Medulla oblongata (tissue), 1 donor: ENCODE results near the gene FAM43A.

Source experiments
- DNase-seq: peaks from one replicate; pipeline ENCODE4 v3.0.0-alpha.2; 2015; ENCODE audit errors: extremely low spot score

Gene FAM43A

DNA sequence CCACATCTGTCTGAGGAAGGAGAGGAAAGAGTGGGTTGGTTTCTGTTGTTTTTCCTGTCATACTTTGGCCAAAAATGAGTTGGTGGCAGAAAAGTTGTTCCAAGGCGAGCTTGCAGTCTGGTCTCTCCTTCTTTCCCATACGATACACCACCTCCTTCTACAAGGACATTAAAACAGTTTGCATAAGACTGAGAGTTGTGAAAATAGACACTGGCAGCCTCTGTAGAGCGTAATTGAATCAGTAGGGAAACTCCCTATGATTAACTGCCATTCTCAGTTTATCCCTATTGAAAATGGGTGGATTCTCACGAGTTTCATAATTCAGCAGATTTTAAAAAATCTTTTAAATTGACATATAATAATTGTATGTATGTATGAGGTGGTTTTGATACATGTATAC, 10.0 kb upstream of the FAM43A start:
- DNase-seq = no peak

DNA sequence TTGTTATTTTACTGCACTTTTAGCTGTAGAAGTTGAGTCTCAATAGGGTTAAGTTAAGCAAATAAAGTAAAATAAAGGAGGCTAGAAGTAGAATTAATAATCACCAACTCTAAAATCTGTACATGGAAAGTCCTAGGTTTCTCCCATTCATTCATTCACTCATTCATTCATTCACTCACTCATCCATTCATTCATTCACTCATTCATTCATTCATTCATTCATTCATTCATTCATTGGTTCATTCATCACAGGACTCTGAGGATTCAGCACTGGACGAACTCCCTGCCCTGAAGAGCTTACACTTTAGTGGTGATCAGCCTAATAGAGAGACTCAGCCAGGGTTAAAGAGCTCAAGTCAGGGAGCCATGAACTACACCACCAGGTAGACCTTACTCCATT, 9.2 kb upstream of the FAM43A start:
- DNase-seq = no peak

DNA sequence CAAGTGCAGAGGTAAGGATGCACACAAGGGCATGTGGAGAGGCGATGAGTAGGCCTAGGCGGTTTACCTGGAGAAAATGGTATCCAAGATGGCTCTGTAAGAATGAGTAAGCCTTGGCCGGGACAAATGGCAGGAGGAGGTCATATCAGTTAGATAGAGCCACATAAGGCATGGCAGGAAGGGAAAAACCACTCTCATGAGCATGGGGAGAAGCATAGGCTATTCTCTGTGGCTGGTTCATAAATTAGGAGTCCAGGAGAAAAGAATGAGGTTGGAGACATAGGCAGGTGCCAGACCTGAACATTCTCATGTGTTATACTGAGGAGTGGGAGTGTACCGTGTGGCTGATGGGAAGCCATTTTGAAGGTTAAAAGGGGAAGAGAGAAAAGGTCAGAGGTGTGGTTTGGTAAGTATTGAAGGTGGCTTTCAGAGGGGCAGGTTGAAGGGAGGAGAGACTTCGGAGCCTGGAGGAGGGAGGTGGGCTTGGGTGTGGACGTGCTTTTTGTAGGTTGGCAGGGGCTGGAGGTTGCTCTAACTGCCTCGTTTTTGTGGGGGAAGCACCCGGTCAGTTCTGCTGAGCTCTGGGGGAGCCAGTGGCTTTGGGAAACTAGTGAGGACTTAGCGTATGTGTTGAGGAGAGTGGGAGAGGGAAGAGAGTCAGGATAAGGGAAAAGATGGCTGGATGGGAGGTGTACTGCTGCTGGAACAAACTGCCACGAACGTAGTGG, 4.6 kb upstream of the FAM43A start:
- no peak for DNase-seq

DNA sequence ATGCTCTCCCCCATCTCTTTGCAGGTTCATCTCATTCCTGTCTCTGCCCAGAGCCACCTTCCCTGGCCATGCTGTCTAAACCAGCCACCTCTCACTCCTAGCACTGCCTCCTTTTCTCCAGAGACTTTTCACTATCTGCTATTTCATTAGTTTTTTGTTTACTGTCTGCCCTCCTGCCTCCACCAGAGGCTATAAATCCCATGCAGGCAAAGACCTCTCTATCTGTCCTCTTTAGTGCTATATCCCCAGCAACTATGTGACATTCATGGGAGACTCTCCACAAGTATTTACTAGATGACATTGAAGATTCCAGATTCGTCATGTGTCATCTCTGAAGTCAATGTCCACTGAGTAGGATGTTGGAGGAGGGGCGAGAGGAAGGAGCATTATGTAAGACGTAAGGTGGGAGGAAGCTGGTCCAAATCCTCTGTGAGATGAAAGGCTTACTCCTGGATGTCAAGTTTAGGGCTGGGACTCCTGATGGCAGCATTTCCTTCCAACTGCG, 3.4 kb upstream of the FAM43A start:
- DNase-seq = no peak

DNA sequence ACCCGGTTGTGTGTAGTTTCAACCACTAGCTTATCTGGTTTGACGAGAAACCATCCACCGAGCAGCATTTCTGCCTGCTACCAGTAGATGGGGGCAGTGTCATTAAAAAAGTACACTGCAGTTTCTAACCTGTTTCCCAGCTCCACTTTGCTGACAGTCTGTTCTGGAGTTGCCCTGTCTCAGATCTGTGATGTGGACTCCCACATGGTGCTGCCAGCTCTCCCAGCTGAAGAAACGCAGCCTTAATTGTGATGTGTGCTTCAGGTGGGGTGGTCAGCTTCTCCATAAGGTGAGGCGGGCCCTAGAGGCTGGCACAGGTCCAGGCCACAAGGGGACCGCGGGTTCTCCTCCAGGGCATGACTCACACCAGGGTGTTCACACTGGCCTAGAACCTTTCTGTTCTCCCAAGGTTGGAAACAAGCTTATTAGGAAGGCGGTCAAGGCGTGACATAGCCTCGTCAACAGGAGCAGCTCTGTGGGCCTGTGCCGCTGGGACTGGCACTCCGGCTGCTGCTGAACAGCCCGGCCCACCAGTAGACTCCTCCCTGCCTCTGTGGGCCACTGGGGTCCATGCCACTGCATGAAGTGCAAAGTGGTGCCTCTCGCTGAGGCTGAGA, 2.9 kb upstream of the FAM43A start:
- peak; percentile 89 for DNase-seq

DNA sequence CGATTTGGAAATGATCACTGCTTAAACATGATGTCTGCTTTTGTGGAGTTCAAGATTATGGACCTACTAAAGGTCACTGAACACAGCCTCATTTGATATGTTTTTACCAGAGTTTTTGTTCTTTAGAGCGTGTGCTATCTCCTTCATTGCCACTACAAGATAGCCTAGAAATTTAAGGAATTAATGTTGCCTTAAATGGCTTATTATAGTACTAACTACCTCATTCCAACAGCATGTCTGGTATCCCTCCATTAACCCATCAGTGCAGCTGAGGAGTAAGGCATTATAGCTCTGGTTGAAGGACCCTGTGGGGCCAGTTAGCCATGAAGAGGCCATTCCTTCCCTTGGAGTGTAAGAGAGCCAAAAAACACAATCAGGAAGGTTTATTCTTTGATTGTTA, 2.3 kb upstream of the FAM43A start:
- no peak for DNase-seq

DNA sequence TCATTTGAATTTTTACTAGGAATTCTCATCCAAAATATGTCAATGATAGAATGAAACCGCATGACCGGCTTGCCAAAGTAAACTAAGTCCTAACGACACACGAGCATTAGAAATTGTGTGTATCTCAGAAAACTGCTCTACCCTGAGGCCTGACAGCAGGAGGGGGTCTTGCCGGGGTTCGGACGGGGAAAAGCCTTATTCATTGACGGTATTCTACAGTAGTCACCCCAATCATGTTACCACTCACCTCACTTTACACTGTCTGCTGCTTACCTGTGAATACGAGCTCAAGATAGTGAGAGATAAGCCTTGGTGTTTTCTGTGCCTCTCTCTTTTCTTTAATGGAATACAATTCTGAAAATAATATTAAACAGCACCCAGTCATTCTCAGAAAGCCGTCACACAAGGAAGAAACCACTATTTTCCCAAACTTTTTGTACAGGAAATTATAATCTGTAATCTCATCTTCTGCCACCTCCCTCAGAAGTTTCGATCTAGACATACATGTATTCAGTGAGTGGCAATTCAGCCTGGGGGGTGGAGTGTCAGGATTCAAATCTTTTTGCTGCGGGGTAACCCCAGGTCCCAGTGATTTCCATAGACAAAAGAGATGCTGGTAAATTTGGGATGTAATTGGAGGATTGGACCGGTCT, 492 bp upstream of the FAM43A start:
- DNase-seq = no peak

DNA sequence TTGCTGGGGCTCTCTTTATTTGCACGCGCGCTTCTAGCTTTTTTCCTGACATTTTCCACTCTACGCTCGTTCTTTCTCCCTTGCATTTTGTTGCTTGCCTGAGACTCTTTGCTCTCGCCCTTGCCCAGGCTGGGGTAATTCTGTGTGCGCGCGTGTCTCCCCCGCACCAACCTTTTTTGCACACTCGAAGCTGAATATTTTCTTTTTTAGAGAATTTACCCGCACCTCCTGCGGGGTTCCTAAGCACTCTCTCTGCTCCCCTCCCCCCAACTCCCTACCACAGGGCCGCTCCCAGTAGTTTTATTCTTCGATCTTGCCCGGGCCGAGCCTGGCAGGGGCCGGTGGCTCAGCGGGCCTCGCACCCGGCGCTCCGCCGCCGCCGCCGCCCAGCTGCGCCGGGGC, 732 bp downstream of the FAM43A start:
- DNase-seq = no peak

DNA sequence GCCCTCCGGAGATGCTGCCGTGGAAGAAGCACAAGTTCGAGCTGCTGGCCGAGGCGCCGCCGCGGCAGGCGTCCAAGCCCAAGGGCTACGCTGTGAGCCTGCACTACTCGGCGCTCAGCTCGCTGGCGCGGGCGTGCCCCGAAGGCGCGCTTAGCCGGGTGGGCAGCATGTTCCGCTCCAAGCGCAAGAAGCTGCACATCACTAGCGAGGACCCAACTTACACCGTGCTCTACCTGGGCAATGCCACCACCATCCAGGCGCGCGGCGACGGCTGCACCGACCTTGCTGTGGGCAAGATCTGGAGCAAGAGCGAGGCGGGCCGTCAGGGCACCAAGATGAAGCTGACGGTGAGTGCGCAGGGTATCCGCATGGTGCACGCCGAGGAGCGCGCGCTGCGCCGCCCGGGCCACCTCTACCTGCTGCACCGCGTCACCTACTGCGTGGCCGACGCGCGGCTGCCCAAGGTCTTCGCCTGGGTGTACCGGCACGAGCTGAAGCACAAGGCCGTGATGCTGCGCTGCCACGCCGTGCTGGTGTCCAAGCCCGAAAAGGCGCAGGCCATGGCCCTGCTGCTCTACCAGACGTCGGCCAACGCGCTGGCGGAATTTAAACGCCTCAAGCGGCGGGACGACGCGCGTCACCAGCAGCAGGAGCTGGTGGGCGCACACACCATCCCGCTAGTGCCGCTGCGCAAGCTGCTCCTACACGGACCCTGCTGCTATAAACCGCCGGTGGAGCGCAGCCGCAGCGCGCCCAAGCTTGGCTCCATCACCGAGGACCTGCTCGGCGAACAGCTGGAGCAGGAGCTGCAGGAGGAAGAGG, 1.3 kb downstream of the FAM43A start:
- no peak for DNase-seq

DNA sequence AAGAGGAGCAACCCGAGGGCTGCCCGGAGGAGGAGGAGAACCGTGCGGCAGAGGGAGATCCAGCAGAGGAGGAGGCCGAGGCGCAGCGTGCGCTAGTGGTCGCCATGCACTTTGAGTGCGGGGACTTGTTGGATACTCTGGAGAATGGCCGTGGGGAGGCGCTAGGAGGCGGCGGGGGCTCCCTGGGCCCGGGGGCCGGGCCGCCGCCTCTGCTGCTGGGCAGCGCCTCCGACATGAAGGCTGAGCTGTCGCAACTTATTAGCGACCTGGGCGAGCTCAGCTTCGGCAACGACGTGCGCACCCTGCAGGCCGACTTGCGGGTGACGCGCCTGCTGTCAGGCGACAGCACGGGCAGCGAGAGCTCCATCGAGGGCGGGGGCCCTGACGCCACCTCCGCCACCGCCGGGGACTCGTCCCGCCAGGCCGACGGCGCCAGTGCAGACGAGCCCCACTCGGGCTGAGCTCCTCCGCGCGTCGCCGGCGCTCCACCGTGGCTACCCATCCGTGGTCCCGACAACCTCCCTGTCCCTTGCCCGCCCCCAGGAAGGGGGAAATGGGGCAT, 2.0 kb downstream of the FAM43A start:
- DNase-seq = no peak

DNA sequence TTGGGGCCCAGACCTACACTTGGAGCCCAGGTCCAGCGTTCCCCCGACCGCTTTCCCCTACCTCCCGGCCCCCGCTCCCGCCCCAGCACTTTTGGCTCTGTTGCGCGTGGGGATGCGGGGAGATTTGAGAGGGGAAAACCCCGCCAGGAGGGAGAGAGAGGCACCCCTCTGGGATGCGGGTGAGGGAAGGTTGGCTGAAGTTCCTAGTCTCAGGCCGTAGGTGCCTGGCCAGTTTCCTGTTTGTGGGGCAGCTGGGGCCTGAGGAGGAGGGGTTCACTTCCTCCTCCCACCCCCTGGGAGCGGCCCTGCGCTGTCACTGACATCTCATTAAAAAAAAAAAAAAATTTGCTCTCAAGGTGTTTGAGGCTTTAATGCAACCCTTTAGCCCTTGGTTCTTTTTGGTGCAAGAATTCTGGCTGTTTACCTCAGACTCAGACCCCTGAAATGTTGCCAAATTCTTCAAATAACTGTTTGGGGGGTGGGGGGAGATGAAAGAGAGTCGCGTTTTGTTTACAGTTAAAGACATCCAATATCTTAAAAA, 2.6 kb downstream of the FAM43A start:
- no peak for DNase-seq

DNA sequence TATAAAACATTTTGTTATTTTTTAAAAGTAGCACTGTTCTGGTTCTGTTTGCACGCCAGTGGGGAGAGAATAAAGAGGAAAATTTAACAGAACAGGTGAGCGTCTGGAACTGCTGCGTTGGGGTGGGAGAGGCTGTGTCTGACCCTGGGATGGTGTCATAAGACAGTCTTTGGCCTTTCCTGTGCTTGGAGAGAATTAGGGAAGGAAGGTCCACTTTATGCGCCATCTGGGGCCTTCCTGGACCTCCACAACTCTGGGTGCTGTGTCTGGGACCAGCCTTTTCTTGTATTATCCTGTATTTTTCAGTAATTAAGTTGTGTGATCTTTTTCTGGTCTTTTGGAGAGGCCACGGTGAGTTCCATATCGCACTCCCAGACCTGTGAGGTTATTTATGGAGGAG, 3.3 kb downstream of the FAM43A start:
- no peak for DNase-seq

DNA sequence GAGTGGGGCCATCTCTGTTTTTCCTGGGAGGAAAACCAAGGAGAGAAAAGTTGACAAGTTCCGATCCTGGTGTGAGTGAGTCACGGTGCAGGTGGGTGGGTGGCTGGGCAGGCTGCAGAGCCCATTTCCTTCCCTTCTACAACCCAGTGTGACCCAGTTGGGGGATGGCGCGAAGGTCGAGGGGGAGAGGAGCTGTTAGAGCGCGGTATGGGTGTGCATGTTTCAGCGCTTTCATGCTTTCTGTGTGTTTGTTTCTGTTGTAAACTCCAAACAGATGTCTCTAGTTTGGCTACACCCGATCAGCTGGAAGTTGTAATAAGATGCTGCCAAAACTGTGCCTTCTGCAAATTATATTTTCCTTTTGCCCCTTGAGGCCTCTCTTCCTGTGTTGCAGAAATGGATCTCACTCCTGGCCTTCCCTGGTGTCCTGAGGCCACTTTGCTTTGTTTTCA, 3.8 kb downstream of the FAM43A start:
- no peak for DNase-seq

DNA sequence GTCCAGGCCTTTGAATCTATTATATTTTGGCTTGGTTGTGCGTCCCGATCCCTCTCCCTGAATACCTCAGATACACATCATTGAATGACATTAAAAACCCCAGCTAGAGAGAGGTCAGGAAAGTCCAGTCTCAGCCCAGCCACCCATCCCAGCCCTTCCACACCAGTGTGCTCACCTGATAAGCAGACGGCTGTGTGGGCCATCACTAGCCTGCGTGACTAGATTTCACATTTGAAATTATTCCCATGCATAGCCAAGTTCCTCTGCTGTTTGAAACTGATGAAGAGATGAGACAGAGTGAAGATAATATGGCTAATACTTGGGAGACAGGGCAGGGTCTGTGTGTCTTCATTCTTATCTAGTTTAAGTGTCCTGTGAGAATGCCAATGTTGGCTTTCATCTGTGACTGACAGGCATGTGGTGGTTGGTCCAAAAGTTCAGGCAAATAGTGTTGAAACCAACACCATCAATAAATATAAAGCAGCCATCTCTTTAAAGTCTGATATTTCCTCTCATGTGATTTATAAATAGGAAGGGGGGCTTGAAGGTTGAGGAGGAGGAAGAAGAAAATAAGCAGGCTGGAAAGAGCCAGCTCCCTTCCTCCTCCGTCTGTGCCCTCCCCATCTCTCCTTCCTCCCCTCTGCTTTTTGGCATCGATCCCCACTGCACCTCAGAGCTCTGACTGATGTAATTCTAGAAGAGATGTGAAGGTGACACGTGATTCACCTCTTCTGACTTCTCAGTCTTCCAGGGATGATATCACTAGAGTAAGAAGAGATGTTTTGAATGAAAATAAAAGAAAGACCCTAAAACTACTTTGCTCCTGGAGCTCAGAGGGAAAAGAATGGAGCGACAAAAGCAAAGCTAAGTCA, 5.1 kb downstream of the FAM43A start:
- no peak for DNase-seq

DNA sequence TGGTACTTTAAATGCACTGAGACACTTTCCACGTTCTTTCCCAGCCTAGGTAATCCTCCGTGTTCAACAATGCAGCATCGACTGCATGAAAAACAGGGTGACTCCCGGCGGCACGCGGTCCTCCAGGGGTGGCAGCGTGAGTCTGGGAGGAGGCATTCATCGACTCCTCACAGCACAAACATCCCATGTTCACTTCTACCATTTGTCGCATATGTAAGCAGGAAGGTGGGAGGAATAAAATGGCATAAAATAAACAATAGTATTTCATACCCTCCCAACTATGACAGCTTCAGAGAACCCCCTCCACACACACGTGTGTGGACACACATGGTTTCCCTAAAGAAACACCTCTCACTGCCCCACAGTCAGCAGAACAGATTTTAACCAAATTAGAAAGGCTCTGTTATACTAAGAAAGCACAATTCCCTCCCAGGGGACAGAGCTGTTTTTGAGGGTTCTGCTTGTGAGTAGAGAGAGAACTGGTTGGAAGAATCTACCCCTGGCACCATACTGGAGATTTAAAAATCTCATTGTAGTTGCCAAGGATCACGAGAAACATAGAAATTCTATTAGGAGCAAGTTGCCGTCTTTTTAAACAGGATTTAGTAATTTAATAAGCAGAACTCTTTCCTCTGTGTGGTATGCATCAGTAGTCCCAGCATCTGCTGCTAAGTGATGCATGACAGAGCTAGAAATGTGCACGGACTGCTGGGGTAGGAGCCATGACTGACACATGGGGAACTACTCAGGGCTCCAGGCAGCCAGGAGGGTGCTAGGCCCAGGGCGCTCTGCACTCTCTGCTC, 6.0 kb downstream of the FAM43A start:
- DNase-seq = no peak

DNA sequence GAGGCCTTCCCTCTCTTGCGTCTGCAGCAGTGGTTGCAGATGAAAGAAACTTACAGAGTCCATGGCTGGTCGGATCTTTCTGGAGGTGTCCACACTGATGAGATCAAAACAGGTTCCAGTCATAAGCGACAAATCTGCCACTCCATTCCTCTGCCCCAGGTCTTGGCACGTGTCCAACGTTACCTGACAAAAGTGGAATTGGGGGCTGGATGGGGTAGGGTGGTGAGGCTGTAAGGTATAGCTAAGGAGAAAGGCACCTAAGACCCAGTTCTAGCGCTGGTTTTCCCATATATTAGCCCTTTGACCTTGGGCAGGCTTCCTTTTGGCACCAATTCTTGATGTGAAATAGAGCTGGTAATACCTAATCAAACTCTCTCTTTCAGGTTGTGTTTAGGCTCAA, 11.0 kb downstream of the FAM43A start:
- DNase-seq = no peak

DNA sequence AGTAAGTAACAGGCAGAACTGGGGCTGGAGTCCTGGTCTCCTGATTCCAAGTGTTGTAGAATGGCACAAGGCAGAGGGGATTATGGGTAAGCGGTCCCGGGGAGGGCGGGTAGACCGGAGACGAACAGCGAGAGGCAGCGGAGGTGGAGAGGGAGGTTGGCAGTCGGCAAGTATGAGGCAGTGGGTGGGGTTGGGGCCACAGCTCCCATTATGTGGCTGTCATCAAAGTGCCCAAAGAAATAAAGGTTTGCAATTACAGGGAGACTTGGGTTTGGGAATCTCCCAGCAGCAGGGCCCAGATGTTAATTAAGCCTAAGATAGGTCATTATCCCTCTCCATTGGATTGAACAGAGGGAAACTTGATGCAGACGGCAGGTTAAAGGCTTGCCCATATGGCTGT, 16.9 kb downstream of the FAM43A start:
- DNase-seq = no peak

DNA sequence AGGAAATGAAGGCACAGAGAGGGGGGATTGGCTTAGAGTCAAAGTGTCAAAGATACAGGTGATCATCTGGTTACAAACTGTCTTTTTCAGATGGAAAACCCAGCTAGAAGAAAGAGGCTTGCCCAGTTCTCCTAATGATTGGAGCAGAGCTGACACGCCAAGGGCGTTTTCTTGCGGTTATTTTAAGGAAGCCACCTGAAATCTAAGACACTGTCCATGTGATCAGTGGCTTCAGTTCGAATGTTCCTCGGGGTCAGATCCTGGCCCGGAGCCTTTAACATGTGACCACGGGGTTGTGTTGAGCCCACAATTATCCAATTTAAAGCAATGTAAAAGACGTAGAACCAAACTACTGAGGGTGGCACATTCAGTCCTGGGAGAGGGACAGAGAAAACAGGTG, 19.5 kb downstream of the FAM43A start:
- no peak for DNase-seq

DNA sequence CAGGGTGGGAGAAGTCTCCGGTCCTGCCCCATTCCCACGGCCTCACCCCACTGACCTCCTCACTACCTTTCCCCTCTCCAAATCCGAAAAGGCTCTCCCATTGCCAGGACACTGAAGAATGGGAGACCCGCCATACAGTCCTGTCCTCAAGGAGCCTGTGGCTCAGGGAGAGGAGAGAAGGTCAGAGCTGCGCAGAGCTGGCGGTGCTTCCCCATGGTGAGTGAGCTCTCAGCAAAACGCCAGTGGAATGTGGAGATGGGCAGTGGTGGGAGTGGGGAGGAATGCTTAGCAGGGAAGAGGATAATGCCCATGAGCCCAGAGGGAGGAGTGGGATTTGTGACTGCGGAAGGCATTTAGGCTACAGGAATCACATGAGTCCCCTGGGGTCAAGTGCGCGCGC, 20.1 kb downstream of the FAM43A start:
- DNase-seq = no peak

DNA sequence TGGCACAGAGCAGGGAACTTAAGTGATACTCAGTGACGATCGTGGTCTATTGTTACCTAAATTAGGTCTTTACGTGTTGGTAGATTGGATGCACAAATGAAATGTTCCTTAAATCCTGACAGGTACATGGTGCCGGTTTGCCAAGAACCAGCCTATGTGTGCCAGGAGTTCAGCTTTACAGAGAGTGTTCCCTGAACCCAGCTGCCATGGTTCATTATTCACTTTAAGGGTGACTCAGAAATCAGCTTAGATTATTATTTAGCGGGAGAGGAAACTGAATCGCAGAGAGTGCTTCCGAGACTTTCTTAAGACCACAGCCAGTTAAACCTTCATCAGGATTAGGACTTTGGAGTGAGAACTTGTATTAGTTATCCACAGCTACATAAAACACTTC, 21.5 kb downstream of the FAM43A start:
- DNase-seq = no peak
